Prostate gland (tissue), 2 donors: ENCODE data around the gene TBC1D16. TPM values are rescaled to one million over a fixed set of nuclear protein-coding genes. Genes with fewer than 3 reads are reported as not detected.

Experiments used
- DNase-seq: peaks from one replicate; pipeline ENCODE4 v3.0.0-alpha.2; 2019; ENCODE audit warnings: low spot score
- H3K27ac ChIP-seq, 2 donors: fragments of 200-600 bp; sonication (generic); 2 replicates each; pipeline ENCODE4 v1.5.1; 2017 to 2019
- H3K27me3 ChIP-seq: fragments of 200-600 bp; sonication (generic); replicated peaks from 2 replicates; pipeline ENCODE4 v1.5.1; 2019; ENCODE audit not compliant: insufficient read depth
- H3K36me3 ChIP-seq, 2 donors: fragments of 200-600 bp; sonication (generic); 1 replicate in 1 of 2; 2 replicates in 1 of 2; pipeline versions ENCODE4 v1.5.1 to v1.8.1; 2017 to 2019
- H3K4me1 ChIP-seq: fragments of 200-600 bp; sonication (generic); replicated peaks from 2 replicates; pipeline ENCODE4 v1.5.1; 2019
- H3K4me3 ChIP-seq, 2 donors: fragments of 200-600 bp; sonication (generic); 2 replicates each; pipeline ENCODE4 v1.5.1; 2017 to 2019
- H3K9me3 ChIP-seq: fragments of 200-600 bp; sonication (generic); 2 replicates; pipeline ENCODE4 v1.5.1; 2017
- CTCF ChIP-seq, 4 experiments: fragments of 200-600 bp in 2 of 4; fragments of 450-650 bp in 2 of 4; sonication (generic) in 2 of 4; IDR thresholded peaks; 1 replicate in 3 of 4; 2 replicates in 1 of 4; pipeline ENCODE4 v1.5.1; 2016 to 2019; ENCODE audit warnings: antibody characterized with exemption in 4 of 4, mild to moderate bottlenecking in 2 of 4, moderate library complexity in 2 of 4
- POLR2A ChIP-seq: fragments of 450-650 bp; IDR thresholded peaks from one replicate; pipeline ENCODE4 v1.6.1; 2016; ENCODE audit warnings: antibody characterized with exemption, mild to moderate bottlenecking
- POLR2AphosphoS5 ChIP-seq: sonication (generic); formaldehyde crosslinking; IDR thresholded peaks from one replicate; pipeline ENCODE4 v1.6.1; 2017; ENCODE audit warnings: antibody characterized with exemption
- WGBS: methylation state at CpG from one replicate; pipeline ENCODE4 v1.1.5; 2018; 5-methylcytosine and 5-hydroxymethylcytosine counted together
- intact Hi-C: fragments of 100-400 bp; cut with DNase I; formaldehyde crosslinking; loops from one replicate; pipeline ENCODE4 v1.14.2; 2022
- total RNA-seq, 2 donors: library from RNA; depleted of rRNA; stranded (reverse); fragments of >200 nt; gene quantifications; one replicate each; pipeline ENCODE4 v1.1.0, GENCODE V29; 2016

Gene TBC1D16
- total RNA-seq, 2 donors from 2014 or later = 29.1 to 41.9 TPM

GRCh38 chr17:79952265-79952877 lies 83.3 kb downstream of the TBC1D16 start:
- Histone ChIP-seq H3K27ac (peak overlapping the region; percentile 79 to 80), H3K4me3 (no peak overlapping the region), H3K36me3 (no peaks in the 10 kb centered on the region), H3K9me3 (no peaks in the 10 kb centered on the region), H3K27me3 (no peaks in the 10 kb centered on the region), H3K4me1 (peaks cover 14% of the 10 kb centered on the region)
- DNase-seq = no peak
- TF ChIP-seq CTCF (IDR thresholded peaks at IDR 0.05) = no peak
- no peak for TF ChIP-seq POLR2A
- TF ChIP-seq POLR2AphosphoS5 = no peak
- intact Hi-C loops = no loop called here
- WGBS = 62% methylated on average over 34 of the region's 36 CpGs

- Histone ChIP-seq H3K27me3 (no peaks in the 10 kb centered on the region), H3K36me3 (no peaks in the 10 kb centered on the region), H3K9me3 (no peaks in the 10 kb centered on the region), H3K4me1 (peaks cover 14% of the 10 kb centered on the region), H3K4me3 (no peak overlapping the region), H3K27ac (peak overlapping the region; percentile 79 to 80)
- intact Hi-C loops = no loop called here
- peak; percentile 78 for DNase-seq
- TF ChIP-seq CTCF (IDR thresholded peaks at IDR 0.05) (peak in 1 of 4 experiments; percentile 17), POLR2A (no peak), POLR2AphosphoS5 (peak; percentile 49)
- WGBS = 9% methylated on average over 31 of the region's 31 CpGs
Measured at GRCh38 chr17:79951361-79952264, 84.1 kb downstream of the TBC1D16 start.

DNA sequence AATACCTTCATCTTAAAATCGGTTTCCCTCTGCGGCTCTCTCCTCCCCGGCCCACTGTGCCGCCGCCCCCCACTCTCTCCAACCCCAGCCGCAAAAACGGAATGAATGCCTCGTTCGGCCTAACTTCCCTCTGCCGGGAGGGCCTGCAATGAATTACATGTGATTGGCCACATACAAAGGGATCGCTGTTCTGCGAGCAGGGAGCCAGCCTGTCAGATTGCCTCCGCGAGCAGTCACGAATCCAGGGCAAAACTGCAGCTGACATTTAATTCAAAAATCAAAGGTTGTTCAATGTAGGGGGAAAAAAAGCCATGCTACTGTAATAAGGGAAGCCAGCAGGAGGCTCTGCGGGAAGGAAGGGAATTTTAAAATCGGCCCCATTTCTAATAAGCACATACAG lies 84.9 kb downstream of the TBC1D16 start:
- Histone ChIP-seq H3K27me3 (no peaks in the 10 kb centered on the region), H3K4me1 (peaks cover 14% of the 10 kb centered on the region), H3K27ac (peak overlapping the region; percentile 79 to 80), H3K36me3 (no peaks in the 10 kb centered on the region), H3K4me3 (no peak overlapping the region), H3K9me3 (no peaks in the 10 kb centered on the region)
- intact Hi-C loops = no loop called here
- DNase-seq = no peak
- WGBS = 59% methylated on average over 17 of the region's 17 CpGs
- TF ChIP-seq POLR2AphosphoS5 (no peak), POLR2A (no peak), CTCF (IDR thresholded peaks at IDR 0.05) (no peak)

DNA sequence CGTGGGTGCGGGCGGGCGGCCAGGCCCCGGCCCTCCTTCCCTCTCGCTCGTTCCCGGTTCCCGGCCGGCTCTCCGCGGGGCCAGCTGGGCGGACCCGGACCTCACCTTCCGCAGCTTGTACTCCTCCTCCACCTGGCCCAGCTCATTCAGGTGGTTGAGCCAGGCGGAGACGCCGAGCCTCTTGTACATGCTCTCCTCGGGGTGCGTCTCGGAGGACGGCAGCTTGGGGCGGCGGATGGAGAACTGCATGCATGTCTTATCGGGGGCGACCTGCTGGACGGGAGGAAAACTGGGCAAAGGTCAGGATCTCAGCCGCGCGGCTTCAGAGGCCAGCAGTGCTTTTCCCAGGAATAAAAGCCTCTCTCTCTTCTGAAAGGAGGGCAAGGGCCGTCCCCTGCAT lies 85.4 kb downstream of the TBC1D16 start:
- peaks cover 14% of the 10 kb centered on the region for H3K4me1 ChIP-seq
- no peaks in the 10 kb centered on the region for H3K36me3 ChIP-seq
- H3K27ac ChIP-seq = peak overlapping the region in 1 of 2 donors; percentile 80
- no peak for DNase-seq
- intact Hi-C loops = no loop called here
- WGBS = 94% methylated on average over 31 of the region's 31 CpGs
- H3K9me3 ChIP-seq = no peaks in the 10 kb centered on the region
- H3K27me3 ChIP-seq = no peaks in the 10 kb centered on the region
- no peak for TF ChIP-seq CTCF (IDR thresholded peaks at IDR 0.05)
- no peak for TF ChIP-seq POLR2A
- TF ChIP-seq POLR2AphosphoS5 = no peak
- H3K4me3 ChIP-seq = no peak overlapping the region
